ENCODE results near the gene MGAT4A. TPM values are rescaled to one million over a fixed set of nuclear protein-coding genes. Genes with fewer than 3 reads are reported as not detected.

The MGAT4A gene
- total and polyA plus RNA-seq, 4 donors: 16.1 to 43.7 (median 31.9) TPM

DNA sequence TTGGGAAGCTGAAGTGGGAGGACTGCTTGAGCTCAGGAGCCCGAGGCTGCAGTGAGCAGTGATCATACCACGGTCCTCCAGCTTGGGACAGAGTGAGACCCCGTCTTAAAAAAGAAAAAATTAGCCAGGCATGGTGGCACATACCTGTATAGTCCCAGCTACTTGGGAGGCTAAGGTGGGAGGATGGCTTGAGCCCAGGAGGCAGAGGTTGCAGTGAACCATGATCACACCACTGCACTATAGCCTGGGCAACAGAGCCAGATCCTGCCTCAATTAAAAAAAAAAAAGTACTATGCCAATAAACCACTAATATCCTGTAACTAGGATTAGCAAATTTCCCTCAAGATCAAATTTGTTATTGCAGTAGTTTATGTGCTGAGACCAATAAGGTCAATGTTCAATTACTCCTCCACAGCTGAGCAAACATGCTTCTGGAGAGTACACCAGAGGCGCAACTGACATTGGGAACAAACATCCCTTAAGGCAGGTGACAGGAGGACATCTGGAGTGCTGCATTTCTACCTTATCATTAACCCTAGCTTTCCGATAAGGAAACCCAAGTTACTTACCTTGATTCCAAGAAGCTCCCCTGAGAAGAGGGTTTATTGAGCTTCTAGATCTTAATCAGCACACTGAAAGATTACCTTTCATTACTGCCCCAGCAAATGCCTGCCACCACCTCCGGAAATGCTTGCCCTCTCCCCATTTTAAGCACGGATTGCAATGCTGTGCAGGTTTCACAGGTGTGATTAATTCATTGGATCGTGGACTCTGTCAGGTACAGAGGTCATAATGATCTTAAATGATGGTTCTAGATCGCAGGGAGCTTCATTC lies 26.2 kb downstream of the MGAT4A start:
- H3K9me3 ChIP-seq (ENCODE audit: control insufficient read depth in 4 of 4, insufficient read depth in 3 of 4, low read length in 3 of 4): no peaks in the 10 kb centered on the region
- no peak for ATAC-seq (ENCODE audit: insufficient read depth, low FRiP score)
- H3K4me3 ChIP-seq: no peak overlapping the region
- H3K27me3 ChIP-seq (ENCODE audit: control insufficient read depth in 3 of 3, insufficient read depth in 3 of 3, low read length in 2 of 3): no peaks in the 10 kb centered on the region
- H3K27ac ChIP-seq (ENCODE audit: low read depth in 1 of 2, low read length in 1 of 2): no peak overlapping the region
- peaks cover 0 to 1% (median 0%) of the 10 kb centered on the region in 4 donors for H3K36me3 ChIP-seq (ENCODE audit: control insufficient read depth in 4 of 4, insufficient read depth in 4 of 4, low read length in 4 of 4)
- H3K9ac ChIP-seq (ENCODE audit: insufficient read depth in 1 of 2, low read length in 2 of 2): no peak overlapping the region
- 86 to 92% methylated on average over 9 of the region's 9 CpGs for WGBS, 2 donors
- TF ChIP-seq, protein P1, sequence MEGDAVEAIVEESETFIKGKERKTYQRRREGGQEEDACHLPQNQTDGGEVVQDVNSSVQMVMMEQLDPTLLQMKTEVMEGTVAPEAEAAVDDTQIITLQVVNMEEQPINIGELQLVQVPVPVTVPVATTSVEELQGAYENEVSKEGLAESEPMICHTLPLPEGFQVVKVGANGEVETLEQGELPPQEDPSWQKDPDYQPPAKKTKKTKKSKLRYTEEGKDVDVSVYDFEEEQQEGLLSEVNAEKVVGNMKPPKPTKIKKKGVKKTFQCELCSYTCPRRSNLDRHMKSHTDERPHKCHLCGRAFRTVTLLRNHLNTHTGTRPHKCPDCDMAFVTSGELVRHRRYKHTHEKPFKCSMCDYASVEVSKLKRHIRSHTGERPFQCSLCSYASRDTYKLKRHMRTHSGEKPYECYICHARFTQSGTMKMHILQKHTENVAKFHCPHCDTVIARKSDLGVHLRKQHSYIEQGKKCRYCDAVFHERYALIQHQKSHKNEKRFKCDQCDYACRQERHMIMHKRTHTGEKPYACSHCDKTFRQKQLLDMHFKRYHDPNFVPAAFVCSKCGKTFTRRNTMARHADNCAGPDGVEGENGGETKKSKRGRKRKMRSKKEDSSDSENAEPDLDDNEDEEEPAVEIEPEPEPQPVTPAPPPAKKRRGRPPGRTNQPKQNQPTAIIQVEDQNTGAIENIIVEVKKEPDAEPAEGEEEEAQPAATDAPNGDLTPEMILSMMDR (IDR thresholded peaks at IDR 0.05; ENCODE audit: control extremely low read depth, extremely low read depth): no peak
- peaks cover 0 to 36% (median 17%) of the 10 kb centered on the region in 5 donors for H3K4me1 ChIP-seq (ENCODE audit: control insufficient read depth in 5 of 5, insufficient read depth in 5 of 5, low read length in 5 of 5)
- no peak for DNase-seq

DNA sequence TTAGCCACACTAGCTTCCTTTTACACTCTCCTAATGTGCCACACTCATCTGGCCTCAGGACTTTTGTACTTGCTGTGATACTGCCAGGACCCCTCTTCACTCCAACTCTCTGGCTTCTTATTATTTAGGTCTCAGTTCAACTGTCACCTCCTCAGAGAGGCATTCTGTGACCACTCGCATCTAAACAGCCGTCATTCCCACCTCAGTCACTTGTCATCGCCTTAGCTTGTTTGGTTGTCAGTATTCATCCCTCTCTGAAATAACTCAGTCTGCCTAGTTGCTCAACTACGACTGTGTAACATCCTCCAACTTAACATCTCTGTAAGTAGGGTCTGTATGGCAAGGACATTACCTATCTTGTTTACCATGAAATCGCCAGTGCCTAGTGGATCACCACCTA lies 27.2 kb downstream of the MGAT4A start:
- H3K9ac ChIP-seq (ENCODE audit: insufficient read depth in 1 of 2, low read length in 2 of 2): no peak overlapping the region
- TF ChIP-seq, protein P1 (IDR thresholded peaks at IDR 0.05; ENCODE audit: control extremely low read depth, extremely low read depth): no peak
- peak overlapping the region in 1 of 2 donors; percentile 18 for H3K27ac ChIP-seq (ENCODE audit: low read depth in 1 of 2, low read length in 1 of 2)
- no peaks in the 10 kb centered on the region for H3K27me3 ChIP-seq (ENCODE audit: control insufficient read depth in 3 of 3, insufficient read depth in 3 of 3, low read length in 2 of 3)
- ATAC-seq (ENCODE audit: insufficient read depth, low FRiP score) (no peak), DNase-seq (no peak)
- H3K9me3 ChIP-seq (ENCODE audit: control insufficient read depth in 4 of 4, insufficient read depth in 3 of 4, low read length in 3 of 4): no peaks in the 10 kb centered on the region
- peaks cover 0 to 2% (median 0%) of the 10 kb centered on the region in 4 donors for H3K36me3 ChIP-seq (ENCODE audit: control insufficient read depth in 4 of 4, insufficient read depth in 4 of 4, low read length in 4 of 4)
- WGBS, 2 donors: 80 to 86% methylated on average over 5 of the region's 5 CpGs
- H3K4me1 ChIP-seq (ENCODE audit: control insufficient read depth in 5 of 5, insufficient read depth in 5 of 5, low read length in 5 of 5): peaks cover 0 to 28% (median 17%) of the 10 kb centered on the region in 5 donors
- H3K4me3 ChIP-seq: no peak overlapping the region

DNA sequence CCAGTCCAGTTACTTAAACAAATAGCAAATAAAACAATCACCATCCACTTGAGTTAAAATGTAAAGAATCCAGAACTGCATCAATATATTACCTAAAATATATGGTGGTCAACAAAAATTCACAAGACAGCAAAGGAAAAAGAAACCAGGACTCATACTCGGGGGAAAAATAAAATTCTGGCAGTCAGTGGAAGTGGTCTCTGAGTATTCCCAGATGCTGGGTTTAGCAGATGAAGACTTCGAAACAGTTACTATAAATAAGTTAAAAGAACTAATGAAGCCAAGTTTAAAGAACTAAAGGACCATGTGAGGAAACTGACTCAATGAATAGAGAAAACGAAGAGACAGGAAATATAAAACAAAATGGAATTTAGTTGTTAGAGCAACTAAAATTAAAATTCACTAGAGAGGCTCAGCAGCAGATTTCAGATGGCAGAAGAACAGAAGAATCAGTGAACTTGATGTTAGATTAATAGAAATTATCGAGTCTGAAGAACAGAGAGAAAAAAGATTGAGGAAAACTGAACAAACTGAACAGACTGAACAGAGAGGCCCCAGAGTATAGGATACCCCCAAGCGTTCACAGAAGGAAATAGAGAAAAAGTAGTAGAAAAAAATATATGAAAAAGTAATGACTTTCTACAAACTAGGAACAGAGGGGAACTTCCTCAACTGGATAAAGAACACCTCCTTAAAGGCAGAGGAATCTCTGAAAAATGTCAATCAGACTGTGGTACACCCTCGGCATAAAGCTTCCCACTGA lies 27.9 kb downstream of the MGAT4A start:
- peak; percentile 54 to 94 (median 89) for DNase-seq
- H3K9me3 ChIP-seq (ENCODE audit: control insufficient read depth in 4 of 4, insufficient read depth in 3 of 4, low read length in 3 of 4): no peaks in the 10 kb centered on the region
- no peak overlapping the region for H3K4me3 ChIP-seq
- ATAC-seq (ENCODE audit: insufficient read depth, low FRiP score): no peak
- TF ChIP-seq, protein P1 (IDR thresholded peaks at IDR 0.05; ENCODE audit: control extremely low read depth, extremely low read depth): no peak
- H3K36me3 ChIP-seq (ENCODE audit: control insufficient read depth in 4 of 4, insufficient read depth in 4 of 4, low read length in 4 of 4): peaks cover 0 to 2% (median 0%) of the 10 kb centered on the region in 4 donors
- no peaks in the 10 kb centered on the region for H3K27me3 ChIP-seq (ENCODE audit: control insufficient read depth in 3 of 3, insufficient read depth in 3 of 3, low read length in 2 of 3)
- WGBS, 2 donors: 60 to 66% methylated on average over 6 of the region's 6 CpGs
- peaks cover 0 to 28% (median 17%) of the 10 kb centered on the region in 5 donors for H3K4me1 ChIP-seq (ENCODE audit: control insufficient read depth in 5 of 5, insufficient read depth in 5 of 5, low read length in 5 of 5)
- peak overlapping the region in 1 of 2 donors; percentile 11 for H3K9ac ChIP-seq (ENCODE audit: insufficient read depth in 1 of 2, low read length in 2 of 2)
- no peak overlapping the region for H3K27ac ChIP-seq (ENCODE audit: low read depth in 1 of 2, low read length in 1 of 2)
